Lower leg skin (tissue), 3 donors: ENCODE results near the gene APOM.

Source experiments
- POLR2A ChIP-seq, 2 donors: fragments of 450-650 bp; IDR thresholded peaks; one replicate each; pipeline ENCODE4 v1.6.1; 2016 to 2017; ENCODE audit warnings: antibody characterized with exemption in 2 of 2, mild to moderate bottlenecking in 1 of 2, moderate library complexity in 1 of 2
- TF ChIP-seq, protein P1 (sequence below), 3 donors: fragments of 450-650 bp; IDR thresholded peaks; one replicate each; pipeline ENCODE4 v1.5.1; 2016; ENCODE audit warnings: antibody characterized with exemption in 3 of 3, mild to moderate bottlenecking in 3 of 3, moderate library complexity in 2 of 3

DNA sequence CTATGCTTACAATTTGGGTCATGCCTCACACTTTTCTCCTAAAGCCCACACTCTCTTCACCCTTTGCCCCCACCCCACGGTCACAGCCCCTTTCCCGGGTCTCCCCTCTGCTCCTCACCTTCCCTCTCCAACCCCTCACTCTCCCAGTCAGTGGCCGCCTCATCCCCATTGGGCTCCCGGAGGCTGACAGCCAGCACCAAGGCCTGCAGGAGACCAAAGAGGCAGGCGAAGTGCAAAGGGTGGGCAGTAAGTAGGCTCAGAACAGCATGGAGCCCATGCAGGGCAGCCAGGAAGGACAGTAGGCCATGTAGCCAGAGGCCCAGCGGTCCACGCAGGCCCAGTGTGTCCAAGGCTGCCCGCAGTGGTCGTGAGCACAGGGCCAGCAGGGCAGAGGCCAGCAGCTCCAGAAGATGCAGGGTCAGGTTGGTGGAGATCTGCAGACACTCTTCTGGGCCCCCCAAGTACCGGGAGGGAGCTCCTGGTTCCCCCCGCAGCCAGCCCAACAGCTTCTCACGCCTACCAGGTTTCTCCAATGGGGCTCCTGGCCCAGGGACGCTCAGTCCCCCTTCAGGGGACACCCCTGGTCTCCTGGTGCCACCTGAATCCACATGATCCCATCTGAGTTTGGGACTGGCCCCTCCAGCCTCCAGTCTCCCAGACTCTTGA is 3.4 kb downstream of the APOM start:
- TF ChIP-seq, protein P1, sequence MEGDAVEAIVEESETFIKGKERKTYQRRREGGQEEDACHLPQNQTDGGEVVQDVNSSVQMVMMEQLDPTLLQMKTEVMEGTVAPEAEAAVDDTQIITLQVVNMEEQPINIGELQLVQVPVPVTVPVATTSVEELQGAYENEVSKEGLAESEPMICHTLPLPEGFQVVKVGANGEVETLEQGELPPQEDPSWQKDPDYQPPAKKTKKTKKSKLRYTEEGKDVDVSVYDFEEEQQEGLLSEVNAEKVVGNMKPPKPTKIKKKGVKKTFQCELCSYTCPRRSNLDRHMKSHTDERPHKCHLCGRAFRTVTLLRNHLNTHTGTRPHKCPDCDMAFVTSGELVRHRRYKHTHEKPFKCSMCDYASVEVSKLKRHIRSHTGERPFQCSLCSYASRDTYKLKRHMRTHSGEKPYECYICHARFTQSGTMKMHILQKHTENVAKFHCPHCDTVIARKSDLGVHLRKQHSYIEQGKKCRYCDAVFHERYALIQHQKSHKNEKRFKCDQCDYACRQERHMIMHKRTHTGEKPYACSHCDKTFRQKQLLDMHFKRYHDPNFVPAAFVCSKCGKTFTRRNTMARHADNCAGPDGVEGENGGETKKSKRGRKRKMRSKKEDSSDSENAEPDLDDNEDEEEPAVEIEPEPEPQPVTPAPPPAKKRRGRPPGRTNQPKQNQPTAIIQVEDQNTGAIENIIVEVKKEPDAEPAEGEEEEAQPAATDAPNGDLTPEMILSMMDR (IDR thresholded peaks at IDR 0.05): no peak
- no peak for TF ChIP-seq POLR2A (IDR thresholded peaks at IDR 0.05)
